ENCODE results near the gene DNTT. TPM values are rescaled to one million over a fixed set of nuclear protein-coding genes. Genes with fewer than 3 reads are reported as not detected.
A peak's percentile ranks its signal among the peaks of the same experiment; 100 is the strongest.

Gene DNTT
- total RNA-seq, 4 donors from 2014 or later, result not detected

GRCh38 chr10:96369890-96370583 lies 65.8 kb downstream of the DNTT start:
- Histone ChIP-seq H3K36me3 (no peaks in the 10 kb centered on the region), H3K4me3 (no peak overlapping the region), H3K27ac (no peak overlapping the region), H3K9me3 (no peaks in the 10 kb centered on the region), H3K4me1 (peaks cover 0 to 9% of the 10 kb centered on the region in 2 donors), H3K27me3 (no peaks in the 10 kb centered on the region)
- intact Hi-C loops (cut with DNase I; ENCODE audit: low total_unique reads), result loop anchor here (10.0 kb wide), 1 partner anchor 845 kb away; no protein-coding TSS in a partner anchor
- in situ Hi-C loops (cut with MboI; ENCODE audit: low sequenced_read_pairs in 4 of 4), result loop anchor here in 1 of 4 donors (10.0 kb wide), 2 partner anchors 145 to 455 kb away; partner anchors contain the start of gene TLL2
- TF ChIP-seq POLR2A (IDR thresholded peaks at IDR 0.05) (no peak), CTCF (IDR thresholded peaks at IDR 0.05 in 4 of 5, conservative IDR thresholded peaks at IDR 0.05 in 1 of 5) (no peak)
- no peak for DNase-seq
- no peak for ATAC-seq

- in situ Hi-C loops (cut with MboI; ENCODE audit: low sequenced_read_pairs in 4 of 4), result loop anchor here in 1 of 4 donors (10.0 kb wide), 2 partner anchors 144 to 454 kb away; partner anchors contain the start of gene TLL2
- DNase-seq (peak in 1 of 2 donors; percentile 27), ATAC-seq (no peak)
- H3K4me1 ChIP-seq, result peaks cover 0 to 9% of the 10 kb centered on the region in 2 donors
- no peaks in the 10 kb centered on the region for H3K9me3 ChIP-seq
- H3K27me3 ChIP-seq, result no peaks in the 10 kb centered on the region
- TF ChIP-seq CTCF (IDR thresholded peaks at IDR 0.05 in 4 of 5, conservative IDR thresholded peaks at IDR 0.05 in 1 of 5) (peak; percentile 44 to 74 (median 61)), POLR2A (IDR thresholded peaks at IDR 0.05) (no peak)
- no peaks in the 10 kb centered on the region for H3K36me3 ChIP-seq
- no peak overlapping the region for H3K4me3 ChIP-seq
- H3K27ac ChIP-seq, result no peak overlapping the region
- intact Hi-C loops (cut with DNase I; ENCODE audit: low total_unique reads), result loop anchor here (10.0 kb wide), 1 partner anchor 844 kb away; no protein-coding TSS in a partner anchor
Observed at GRCh38 chr10:96370584-96371157, 66.4 kb downstream of the DNTT start.

- H3K9me3 ChIP-seq, result no peaks in the 10 kb centered on the region
- in situ Hi-C loops (cut with MboI; ENCODE audit: low sequenced_read_pairs in 4 of 4), result loop anchor here in 1 of 4 donors (10.0 kb wide), 2 partner anchors 143 to 453 kb away; partner anchors contain the start of gene TLL2
Observed at GRCh38 chr10:96371356-96371755, 67.1 kb downstream of the DNTT start.

GRCh38 chr10:96374004-96374403 lies 69.8 kb downstream of the DNTT start:
- Histone ChIP-seq H3K27me3 (no peaks in the 10 kb centered on the region), H3K4me3 (no peak overlapping the region), H3K9me3 (no peaks in the 10 kb centered on the region), H3K27ac (no peak overlapping the region), H3K36me3 (no peaks in the 10 kb centered on the region), H3K4me1 (peaks cover 0 to 6% of the 10 kb centered on the region in 2 donors)
- in situ Hi-C loops (cut with MboI; ENCODE audit: low sequenced_read_pairs in 4 of 4) (loop anchor here in 1 of 4 donors (10.0 kb wide), 2 partner anchors 141 to 451 kb away; partner anchors contain the start of gene TLL2), intact Hi-C loops (cut with DNase I; ENCODE audit: low total_unique reads) (loop anchor here (2.0 to 10.0 kb wide), 2 partner anchors 17 to 841 kb away; no protein-coding TSS in a partner anchor)
- DNase-seq (no peak), ATAC-seq (no peak)
- TF ChIP-seq POLR2A (IDR thresholded peaks at IDR 0.05) (no peak), CTCF (IDR thresholded peaks at IDR 0.05 in 4 of 5, conservative IDR thresholded peaks at IDR 0.05 in 1 of 5) (no peak)

More at GRCh38 chr10:96371356-96371755, 67.1 kb downstream of the DNTT start:
- H3K27ac ChIP-seq, result no peak overlapping the region
- intact Hi-C loops (cut with DNase I; ENCODE audit: low total_unique reads), result loop anchor here (10.0 kb wide), 1 partner anchor 843 kb away; no protein-coding TSS in a partner anchor
- DNase-seq, result no peak
- H3K27me3 ChIP-seq, result no peaks in the 10 kb centered on the region
- H3K4me3 ChIP-seq, result no peak overlapping the region
- H3K4me1 ChIP-seq, result peaks cover 0 to 9% of the 10 kb centered on the region in 2 donors
- TF ChIP-seq CTCF (IDR thresholded peaks at IDR 0.05 in 4 of 5, conservative IDR thresholded peaks at IDR 0.05 in 1 of 5) (no peak), POLR2A (IDR thresholded peaks at IDR 0.05) (no peak)
- ATAC-seq, result no peak
- H3K36me3 ChIP-seq, result no peaks in the 10 kb centered on the region
